Measurements from ENCODE around the gene KIF1A.

KIF1A gene

GRCh38 chr2:240765007-240765406 is 55.0 kb downstream of the KIF1A start:
- H3K27me3 ChIP-seq (ENCODE audit: control insufficient read depth in 5 of 5, insufficient read depth in 4 of 5, low read length in 5 of 5), result peaks cover 0 to 21% (median 4%) of the 10 kb centered on the region in 5 donors
- H3K9ac ChIP-seq (ENCODE audit: low read length in 5 of 5), result no peak overlapping the region
- no peaks in the 10 kb centered on the region for H3K9me3 ChIP-seq (ENCODE audit: control insufficient read depth in 5 of 5, low read length in 5 of 5)
- H3K4me1 ChIP-seq (ENCODE audit: control insufficient read depth in 5 of 5, insufficient read depth in 5 of 5, low read length in 5 of 5), result no peaks in the 10 kb centered on the region
- no peak overlapping the region for H3K27ac ChIP-seq (ENCODE audit: low read depth, low read length)
- H3K36me3 ChIP-seq (ENCODE audit: control insufficient read depth in 5 of 5, insufficient read depth in 5 of 5, low read length in 5 of 5), result no peaks in the 10 kb centered on the region
- H3K4me3 ChIP-seq (ENCODE audit: low read depth in 1 of 5, low read length in 5 of 5), result no peak overlapping the region

- Histone ChIP-seq H3K9me3 (ENCODE audit: control insufficient read depth in 5 of 5, low read length in 5 of 5) (no peaks in the 10 kb centered on the region), H3K9ac (ENCODE audit: low read length in 5 of 5) (no peak overlapping the region), H3K4me3 (ENCODE audit: low read depth in 1 of 5, low read length in 5 of 5) (no peak overlapping the region), H3K27me3 (ENCODE audit: control insufficient read depth in 5 of 5, insufficient read depth in 4 of 5, low read length in 5 of 5) (peaks cover 0 to 21% (median 4%) of the 10 kb centered on the region in 5 donors), H3K4me1 (ENCODE audit: control insufficient read depth in 5 of 5, insufficient read depth in 5 of 5, low read length in 5 of 5) (no peaks in the 10 kb centered on the region), H3K27ac (ENCODE audit: low read depth, low read length) (no peak overlapping the region), H3K36me3 (ENCODE audit: control insufficient read depth in 5 of 5, insufficient read depth in 5 of 5, low read length in 5 of 5) (no peaks in the 10 kb centered on the region)
These were observed 55.4 kb downstream of the KIF1A start for GRCh38 chr2:240764605-240765004.

GRCh38 chr2:240762971-240763370 is 57.0 kb downstream of the KIF1A start:
- Histone ChIP-seq H3K27ac (ENCODE audit: low read depth, low read length) (no peak overlapping the region), H3K27me3 (ENCODE audit: control insufficient read depth in 5 of 5, insufficient read depth in 4 of 5, low read length in 5 of 5) (peaks cover 0 to 21% (median 4%) of the 10 kb centered on the region in 5 donors), H3K9ac (ENCODE audit: low read length in 5 of 5) (no peak overlapping the region), H3K9me3 (ENCODE audit: control insufficient read depth in 5 of 5, low read length in 5 of 5) (no peaks in the 10 kb centered on the region), H3K4me1 (ENCODE audit: control insufficient read depth in 5 of 5, insufficient read depth in 5 of 5, low read length in 5 of 5) (no peaks in the 10 kb centered on the region), H3K4me3 (ENCODE audit: low read depth in 1 of 5, low read length in 5 of 5) (no peak overlapping the region), H3K36me3 (ENCODE audit: control insufficient read depth in 5 of 5, insufficient read depth in 5 of 5, low read length in 5 of 5) (no peaks in the 10 kb centered on the region)

- Histone ChIP-seq H3K4me3 (ENCODE audit: low read depth in 1 of 5, low read length in 5 of 5) (no peak overlapping the region), H3K9ac (ENCODE audit: low read length in 5 of 5) (no peak overlapping the region), H3K9me3 (ENCODE audit: control insufficient read depth in 5 of 5, low read length in 5 of 5) (no peaks in the 10 kb centered on the region), H3K27me3 (ENCODE audit: control insufficient read depth in 5 of 5, insufficient read depth in 4 of 5, low read length in 5 of 5) (peaks cover 0 to 18% (median 4%) of the 10 kb centered on the region in 5 donors), H3K27ac (ENCODE audit: low read depth, low read length) (no peak overlapping the region), H3K4me1 (ENCODE audit: control insufficient read depth in 5 of 5, insufficient read depth in 5 of 5, low read length in 5 of 5) (no peaks in the 10 kb centered on the region), H3K36me3 (ENCODE audit: control insufficient read depth in 5 of 5, insufficient read depth in 5 of 5, low read length in 5 of 5) (no peaks in the 10 kb centered on the region)
These were observed 57.8 kb downstream of the KIF1A start for GRCh38 chr2:240762249-240762648.

GRCh38 chr2:240760576-240761246 is 59.3 kb downstream of the KIF1A start:
- no peak overlapping the region for H3K27ac ChIP-seq (ENCODE audit: low read depth, low read length)
- no peaks in the 10 kb centered on the region for H3K36me3 ChIP-seq (ENCODE audit: control insufficient read depth in 5 of 5, insufficient read depth in 5 of 5, low read length in 5 of 5)

GRCh38 chr2:240760121-240760520 is 59.9 kb downstream of the KIF1A start:
- H3K9ac ChIP-seq (ENCODE audit: low read length in 5 of 5), result no peak overlapping the region
- H3K27ac ChIP-seq (ENCODE audit: low read depth, low read length), result no peak overlapping the region
- no peaks in the 10 kb centered on the region for H3K4me1 ChIP-seq (ENCODE audit: control insufficient read depth in 5 of 5, insufficient read depth in 5 of 5, low read length in 5 of 5)
- H3K36me3 ChIP-seq (ENCODE audit: control insufficient read depth in 5 of 5, insufficient read depth in 5 of 5, low read length in 5 of 5), result no peaks in the 10 kb centered on the region
- peaks cover 0 to 18% (median 4%) of the 10 kb centered on the region in 5 donors for H3K27me3 ChIP-seq (ENCODE audit: control insufficient read depth in 5 of 5, insufficient read depth in 4 of 5, low read length in 5 of 5)
- no peak overlapping the region for H3K4me3 ChIP-seq (ENCODE audit: low read depth in 1 of 5, low read length in 5 of 5)
- H3K9me3 ChIP-seq (ENCODE audit: control insufficient read depth in 5 of 5, low read length in 5 of 5), result no peaks in the 10 kb centered on the region

More at GRCh38 chr2:240760576-240761246, 59.3 kb downstream of the KIF1A start:
- no peaks in the 10 kb centered on the region for H3K9me3 ChIP-seq (ENCODE audit: control insufficient read depth in 5 of 5, low read length in 5 of 5)
- H3K4me3 ChIP-seq (ENCODE audit: low read depth in 1 of 5, low read length in 5 of 5), result no peak overlapping the region
- H3K9ac ChIP-seq (ENCODE audit: low read length in 5 of 5), result no peak overlapping the region
- no peaks in the 10 kb centered on the region for H3K4me1 ChIP-seq (ENCODE audit: control insufficient read depth in 5 of 5, insufficient read depth in 5 of 5, low read length in 5 of 5)
- peaks cover 0 to 18% (median 4%) of the 10 kb centered on the region in 5 donors for H3K27me3 ChIP-seq (ENCODE audit: control insufficient read depth in 5 of 5, insufficient read depth in 4 of 5, low read length in 5 of 5)

GRCh38 chr2:240759459-240759858 is 60.6 kb downstream of the KIF1A start:
- no peaks in the 10 kb centered on the region for H3K4me1 ChIP-seq (ENCODE audit: control insufficient read depth in 5 of 5, insufficient read depth in 5 of 5, low read length in 5 of 5)
- H3K36me3 ChIP-seq (ENCODE audit: control insufficient read depth in 5 of 5, insufficient read depth in 5 of 5, low read length in 5 of 5), result no peaks in the 10 kb centered on the region
- H3K27ac ChIP-seq (ENCODE audit: low read depth, low read length), result no peak overlapping the region
- peaks cover 0 to 18% (median 2%) of the 10 kb centered on the region in 5 donors for H3K27me3 ChIP-seq (ENCODE audit: control insufficient read depth in 5 of 5, insufficient read depth in 4 of 5, low read length in 5 of 5)
- H3K9me3 ChIP-seq (ENCODE audit: control insufficient read depth in 5 of 5, low read length in 5 of 5), result no peaks in the 10 kb centered on the region
- H3K4me3 ChIP-seq (ENCODE audit: low read depth in 1 of 5, low read length in 5 of 5), result no peak overlapping the region
- no peak overlapping the region for H3K9ac ChIP-seq (ENCODE audit: low read length in 5 of 5)

- Histone ChIP-seq H3K27me3 (ENCODE audit: control insufficient read depth in 5 of 5, insufficient read depth in 4 of 5, low read length in 5 of 5) (peaks cover 0 to 10% (median 2%) of the 10 kb centered on the region in 5 donors), H3K9me3 (ENCODE audit: control insufficient read depth in 5 of 5, low read length in 5 of 5) (no peaks in the 10 kb centered on the region), H3K36me3 (ENCODE audit: control insufficient read depth in 5 of 5, insufficient read depth in 5 of 5, low read length in 5 of 5) (no peaks in the 10 kb centered on the region), H3K9ac (ENCODE audit: low read length in 5 of 5) (no peak overlapping the region), H3K4me1 (ENCODE audit: control insufficient read depth in 5 of 5, insufficient read depth in 5 of 5, low read length in 5 of 5) (no peaks in the 10 kb centered on the region), H3K4me3 (ENCODE audit: low read depth in 1 of 5, low read length in 5 of 5) (no peak overlapping the region), H3K27ac (ENCODE audit: low read depth, low read length) (no peak overlapping the region)
These were observed 62.9 kb downstream of the KIF1A start for GRCh38 chr2:240757086-240757614.

- peaks cover 0 to 15% (median 13%) of the 10 kb centered on the region in 5 donors for H3K27me3 ChIP-seq (ENCODE audit: control insufficient read depth in 5 of 5, insufficient read depth in 4 of 5, low read length in 5 of 5)
- no peak overlapping the region for H3K27ac ChIP-seq (ENCODE audit: low read depth, low read length)
- H3K4me3 ChIP-seq (ENCODE audit: low read depth in 1 of 5, low read length in 5 of 5), result no peak overlapping the region
- H3K9ac ChIP-seq (ENCODE audit: low read length in 5 of 5), result no peak overlapping the region
- no peaks in the 10 kb centered on the region for H3K4me1 ChIP-seq (ENCODE audit: control insufficient read depth in 5 of 5, insufficient read depth in 5 of 5, low read length in 5 of 5)
- H3K36me3 ChIP-seq (ENCODE audit: control insufficient read depth in 5 of 5, insufficient read depth in 5 of 5, low read length in 5 of 5), result no peaks in the 10 kb centered on the region
- no peaks in the 10 kb centered on the region for H3K9me3 ChIP-seq (ENCODE audit: control insufficient read depth in 5 of 5, low read length in 5 of 5)
These were observed 67.8 kb downstream of the KIF1A start for GRCh38 chr2:240752209-240752608.

GRCh38 chr2:240750409-240750808 is 69.6 kb downstream of the KIF1A start:
- no peaks in the 10 kb centered on the region for H3K36me3 ChIP-seq (ENCODE audit: control insufficient read depth in 5 of 5, insufficient read depth in 5 of 5, low read length in 5 of 5)

More at GRCh38 chr2:240750409-240750808, 69.6 kb downstream of the KIF1A start:
- no peaks in the 10 kb centered on the region for H3K9me3 ChIP-seq (ENCODE audit: control insufficient read depth in 5 of 5, low read length in 5 of 5)
- no peak overlapping the region for H3K9ac ChIP-seq (ENCODE audit: low read length in 5 of 5)
- H3K27ac ChIP-seq (ENCODE audit: low read depth, low read length), result no peak overlapping the region
- H3K4me3 ChIP-seq (ENCODE audit: low read depth in 1 of 5, low read length in 5 of 5), result no peak overlapping the region
- H3K4me1 ChIP-seq (ENCODE audit: control insufficient read depth in 5 of 5, insufficient read depth in 5 of 5, low read length in 5 of 5), result no peaks in the 10 kb centered on the region
- H3K27me3 ChIP-seq (ENCODE audit: control insufficient read depth in 5 of 5, insufficient read depth in 4 of 5, low read length in 5 of 5), result peaks cover 0 to 19% (median 13%) of the 10 kb centered on the region in 5 donors

Measured in subcutaneous abdominal adipose tissue (tissue), 5 donors.